ENCODE results near the gene RABGEF1.
"Not testable (repeated sequence)": the region's sequence is repeated elsewhere in the genome, so short reads cannot be mapped to it uniquely, and the experiment has no call there.

The RABGEF1 gene

GRCh38 chr7:66810716-66811115, 70.2 kb downstream of the RABGEF1 start:
- Histone ChIP-seq H4K20me1 (ENCODE audit: insufficient read depth) (no peaks in the 10 kb centered on the region), H3K36me3 (ENCODE audit: insufficient read depth) (no peaks in the 10 kb centered on the region; the same call in 1 of the 2 replicates), H3K27ac (no peak overlapping the region), H3K4me3 (IDR thresholded peaks at IDR 0.05; ENCODE audit: insufficient read depth, low read depth, low read length) (no peak overlapping the region), H3K27me3 (ENCODE audit: insufficient read depth, low read depth) (no peaks in the 10 kb centered on the region), H3K79me2 (ENCODE audit: insufficient read depth, low read depth) (no peaks in the 10 kb centered on the region), H3K4me2 (no peak overlapping the region), H3K9ac (no peak overlapping the region), H2AFZ (ENCODE audit: low read depth) (no peak overlapping the region), H3K4me1 (ENCODE audit: low read depth, poor library complexity, severe bottlenecking) (no peaks in the 10 kb centered on the region)
- TF ChIP-seq CTCF (conservative IDR thresholded peaks at IDR 0.05; ENCODE audit: low read depth, low read length): no peak

GRCh38 chr7:66815186-66815875, 74.8 kb downstream of the RABGEF1 start:
- not testable (repeated sequence) for H3K27ac ChIP-seq; H2AFZ ChIP-seq (ENCODE audit: low read depth); H3K4me2 ChIP-seq; H3K4me1 ChIP-seq (ENCODE audit: low read depth, poor library complexity, severe bottlenecking); H4K20me1 ChIP-seq (ENCODE audit: insufficient read depth); H3K4me3 ChIP-seq (IDR thresholded peaks at IDR 0.05; ENCODE audit: insufficient read depth, low read depth, low read length); H3K9ac ChIP-seq; H3K79me2 ChIP-seq (ENCODE audit: insufficient read depth, low read depth); H3K36me3 ChIP-seq (ENCODE audit: insufficient read depth); H3K27me3 ChIP-seq (ENCODE audit: insufficient read depth, low read depth)

GRCh38 chr7:66815951-66816350, 75.4 kb downstream of the RABGEF1 start:
- Histone ChIP-seq H3K4me3 (IDR thresholded peaks at IDR 0.05; ENCODE audit: insufficient read depth, low read depth, low read length) (no peak overlapping the region), H3K79me2 (ENCODE audit: insufficient read depth, low read depth) (no peaks in the 10 kb centered on the region), H3K27me3 (ENCODE audit: insufficient read depth, low read depth) (no peaks in the 10 kb centered on the region), H3K27ac (no peak overlapping the region), H3K4me1 (ENCODE audit: low read depth, poor library complexity, severe bottlenecking) (no peaks in the 10 kb centered on the region), H2AFZ (ENCODE audit: low read depth) (no peak overlapping the region), H3K9ac (no peak overlapping the region), H4K20me1 (ENCODE audit: insufficient read depth) (no peaks in the 10 kb centered on the region), H3K36me3 (ENCODE audit: insufficient read depth) (no peaks in the 10 kb centered on the region), H3K4me2 (no peak overlapping the region)
- TF ChIP-seq CTCF (conservative IDR thresholded peaks at IDR 0.05; ENCODE audit: low read depth, low read length): no peak

GRCh38 chr7:66816658-66817057, 76.1 kb downstream of the RABGEF1 start:
- H4K20me1 ChIP-seq (ENCODE audit: insufficient read depth); H3K9ac ChIP-seq; H3K4me1 ChIP-seq (ENCODE audit: low read depth, poor library complexity, severe bottlenecking); H3K27ac ChIP-seq; H3K36me3 ChIP-seq (ENCODE audit: insufficient read depth); H3K4me3 ChIP-seq (IDR thresholded peaks at IDR 0.05; ENCODE audit: insufficient read depth, low read depth, low read length); H3K4me2 ChIP-seq; H3K27me3 ChIP-seq (ENCODE audit: insufficient read depth, low read depth); H2AFZ ChIP-seq (ENCODE audit: low read depth); H3K79me2 ChIP-seq (ENCODE audit: insufficient read depth, low read depth): not testable (repeated sequence)

- not testable (repeated sequence) for H3K9ac ChIP-seq; H3K4me2 ChIP-seq; H3K4me1 ChIP-seq (ENCODE audit: low read depth, poor library complexity, severe bottlenecking); H3K27ac ChIP-seq; H3K36me3 ChIP-seq (ENCODE audit: insufficient read depth); H3K4me3 ChIP-seq (IDR thresholded peaks at IDR 0.05; ENCODE audit: insufficient read depth, low read depth, low read length); H2AFZ ChIP-seq (ENCODE audit: low read depth); H3K79me2 ChIP-seq (ENCODE audit: insufficient read depth, low read depth); H4K20me1 ChIP-seq (ENCODE audit: insufficient read depth); H3K27me3 ChIP-seq (ENCODE audit: insufficient read depth, low read depth)
Measured at GRCh38 chr7:66817208-66817795, 76.8 kb downstream of the RABGEF1 start.

GRCh38 chr7:66817956-66818355, 77.4 kb downstream of the RABGEF1 start:
- not testable (repeated sequence) for H3K27ac ChIP-seq; H3K4me3 ChIP-seq (IDR thresholded peaks at IDR 0.05; ENCODE audit: insufficient read depth, low read depth, low read length); H3K4me1 ChIP-seq (ENCODE audit: low read depth, poor library complexity, severe bottlenecking); H2AFZ ChIP-seq (ENCODE audit: low read depth); H3K9ac ChIP-seq; H3K27me3 ChIP-seq (ENCODE audit: insufficient read depth, low read depth); H4K20me1 ChIP-seq (ENCODE audit: insufficient read depth); H3K36me3 ChIP-seq (ENCODE audit: insufficient read depth); H3K79me2 ChIP-seq (ENCODE audit: insufficient read depth, low read depth); H3K4me2 ChIP-seq
